DND-41 (cell line): ENCODE data around the gene EXOC3L4.

Experiments
- CTCF ChIP-seq: IDR thresholded peaks from 2 replicates; pipeline ENCODE4 v1.5.1; 2012; ENCODE audit warnings: borderline replicate concordance, low read length, moderate library complexity, mild to moderate bottlenecking; ENCODE audit not compliant: poor library complexity, severe bottlenecking; ENCODE audit errors: extremely low read depth
- EZH2 ChIP-seq: IDR thresholded peaks from 3 replicates; pipeline ENCODE4 v1.6.1; 2012; ENCODE audit warnings: borderline replicate concordance, low read depth, mild to moderate bottlenecking, moderate library complexity, low read length, inconsistent platforms; ENCODE audit not compliant: severe bottlenecking

GRCh38 chr14:103089386-103090335 lies 4.9 kb upstream of the EXOC3L4 start:
- no peak for TF ChIP-seq CTCF
- TF ChIP-seq EZH2, result no peak
